IMR-90 (cell line): ENCODE measurements around the gene MESP2. TPM values are rescaled to one million over a fixed set of nuclear protein-coding genes. Genes with fewer than 3 reads are reported as not detected.

ENCODE experiments used
- ATAC-seq: fragments of 200-7000 bp; cut with Tn5 transposase; 2 replicates; pipeline ENCODE4 v1.9.1; 2020; ENCODE audit warnings: low read depth, mild to moderate bottlenecking, moderate library complexity
- BruUV-seq: library from RNA; stranded (reverse); fragments of 400-500 nt; replicated peaks from 2 replicates; lab custom pipeline; 2021; lab: Mats Ljungman, UMichigan
- CTCF ChIA-PET: fragments of 300-600 bp; formaldehyde crosslinking; extraction: SDS; loops from one replicate; lab custom pipeline; 2021; ENCODE audit warnings: antibody characterized with exemption; lab: Yijun Ruan, JAX
- POLR2A ChIA-PET: fragments of 300-600 bp; sonication (Branson Sonifier 250); formaldehyde crosslinking; loops from one replicate; lab custom pipeline; 2022; ENCODE audit warnings: antibody characterized with exemption; ENCODE audit not compliant: unreplicated experiment; lab: Charles Lee
- DNase-seq: peaks from one replicate; pipeline ENCODE4 v3.0.0; 2013
- H2AFZ ChIP-seq: replicated peaks from 2 replicates; pipeline ENCODE3; 2013; ENCODE audit warnings: low read length, mild to moderate bottlenecking; ENCODE audit not compliant: poor library complexity
- H2AK5ac ChIP-seq: 2 replicates; pipeline ENCODE4 v1.6.1; 2013; ENCODE audit warnings: low read depth, low read length, inconsistent platforms
- H2AK9ac ChIP-seq: replicated peaks from 2 replicates; pipeline ENCODE3; 2013; ENCODE audit warnings: mild to moderate bottlenecking, low read depth, low read length, moderate library complexity; ENCODE audit not compliant: poor library complexity
- H2BK120ac ChIP-seq: 2 replicates; pipeline ENCODE4 v1.6.1; 2013; ENCODE audit warnings: low read depth, low read length, inconsistent platforms
- H2BK15ac ChIP-seq: 3 replicates; pipeline ENCODE4 v1.6.1; 2013; ENCODE audit warnings: low read depth, low read length, inconsistent platforms
- H2BK20ac ChIP-seq: 2 replicates; pipeline ENCODE4 v1.6.1; 2013; ENCODE audit warnings: low read depth, mild to moderate bottlenecking, inconsistent platforms, low read length, moderate library complexity
- H2BK5ac ChIP-seq: 2 replicates; pipeline ENCODE4 v1.6.1; 2013; ENCODE audit warnings: mild to moderate bottlenecking, low read depth, low read length, inconsistent platforms; ENCODE audit not compliant: poor library complexity, severe bottlenecking
- H3K14ac ChIP-seq: replicated peaks from 2 replicates; pipeline ENCODE4 v1.6.1; 2013; ENCODE audit warnings: low read depth, low read length, inconsistent platforms
- H3K18ac ChIP-seq: 2 replicates; pipeline ENCODE4 v1.6.1; 2013; ENCODE audit warnings: low read depth, low read length, control low read depth
- H3K23ac ChIP-seq: 2 replicates; pipeline ENCODE4 v1.6.1; 2013; ENCODE audit warnings: low read depth, low read length, inconsistent platforms
- H3K27ac ChIP-seq: 2 replicates; pipeline ENCODE4 v1.5.1; 2013; ENCODE audit warnings: mild to moderate bottlenecking, control low read depth, low read length; ENCODE audit not compliant: insufficient read depth
- H3K27me3 ChIP-seq: 2 replicates; pipeline ENCODE4 v1.6.1; 2013; ENCODE audit warnings: low read length; ENCODE audit not compliant: control insufficient read depth, insufficient read depth
- H3K36me3 ChIP-seq: 2 replicates; pipeline ENCODE4 v1.6.1; 2013; ENCODE audit warnings: low read length, mixed read lengths; ENCODE audit not compliant: control insufficient read depth, insufficient read depth
- H3K4ac ChIP-seq: 2 replicates; pipeline ENCODE4 v1.6.1; 2013; ENCODE audit warnings: low read depth, low read length, inconsistent platforms
- H3K4me1 ChIP-seq: 2 replicates; pipeline ENCODE4 v1.6.1; 2013; ENCODE audit warnings: low read length, mixed read lengths; ENCODE audit not compliant: control insufficient read depth, insufficient read depth
- H3K4me2 ChIP-seq: 2 replicates; pipeline ENCODE4 v1.6.1; 2013; ENCODE audit warnings: low read depth, mild to moderate bottlenecking, control low read depth, low read length, moderate library complexity
- H3K4me3 ChIP-seq: 2 replicates; pipeline ENCODE4 v1.5.1; 2013; ENCODE audit warnings: low read depth, mild to moderate bottlenecking, control low read depth, low read length, moderate library complexity; ENCODE audit not compliant: insufficient read depth
- H3K56ac ChIP-seq: 2 replicates; pipeline ENCODE4 v1.6.1; 2013; ENCODE audit warnings: low read length, inconsistent platforms; ENCODE audit not compliant: insufficient read depth; ENCODE audit errors: extremely low read depth
- H3K79me1 ChIP-seq, 2 experiments: 2 replicates each; pipeline ENCODE4 v1.6.1; 2013; ENCODE audit warnings: low read length in 2 of 2, inconsistent platforms in 1 of 2, low read depth in 1 of 2
- H3K9ac ChIP-seq: 2 replicates; pipeline ENCODE4 v1.6.1; 2013; ENCODE audit warnings: low read depth, low read length, control low read depth
- H3K9me1 ChIP-seq: 2 replicates; pipeline ENCODE4 v1.6.1; 2013; ENCODE audit warnings: low read length, inconsistent platforms; ENCODE audit not compliant: insufficient read depth
- H3K9me3 ChIP-seq: 2 replicates; pipeline ENCODE4 v1.6.1; 2013; ENCODE audit warnings: low read length; ENCODE audit not compliant: control insufficient read depth, insufficient read depth
- H4K20me1 ChIP-seq: 2 replicates; pipeline ENCODE4 v1.6.1; 2013; ENCODE audit warnings: low read length, inconsistent platforms; ENCODE audit not compliant: insufficient read depth
- H4K5ac ChIP-seq: 2 replicates; pipeline ENCODE4 v1.6.1; 2013; ENCODE audit warnings: mild to moderate bottlenecking, low read depth, low read length, control low read depth
- H4K8ac ChIP-seq, 2 experiments: 2 replicates each; pipeline ENCODE4 v1.6.1; 2013; ENCODE audit warnings: low read depth in 2 of 2, low read length in 2 of 2, control low read depth in 1 of 2, inconsistent platforms in 1 of 2
- H4K91ac ChIP-seq: 2 replicates; pipeline ENCODE4 v1.6.1; 2013; ENCODE audit warnings: low read depth, low read length, inconsistent platforms; ENCODE audit not compliant: insufficient read depth
- MAZ ChIP-seq: IDR thresholded peaks from 2 replicates; pipeline ENCODE4 v1.6.1; 2012; ENCODE audit warnings: low read depth, mild to moderate bottlenecking, low read length, improper control_type of control experiment, moderate library complexity, borderline replicate concordance
- SMC3 ChIP-seq: fragments of 150-350 bp; IDR thresholded peaks from 2 replicates; pipeline ENCODE4 v1.6.1; 2016; ENCODE audit warnings: low read depth, mild to moderate bottlenecking, antibody characterized with exemption, low read length, moderate library complexity
- WGBS, 2 experiments: methylation state at CpG; one replicate each; pipeline versions ENCODE4 v1.1.5 to v1.1.7; 2013; ENCODE audit warnings: missing lambda C conversion rate in 2 of 2; ENCODE audit not compliant: insufficient read length in 1 of 2; ENCODE audit errors: extremely low coverage in 2 of 2; 5-methylcytosine and 5-hydroxymethylcytosine counted together
- dilution Hi-C: fragments of 300-500 bp; cut with HindIII; formaldehyde crosslinking; loops from one replicate; pipeline ENCODE4 v1.14.3; 2018; ENCODE audit warnings: low sequenced_read_pairs; ENCODE audit not compliant: unreplicated experiment
- in situ Hi-C: fragments of 300-500 bp; cut with MboI; formaldehyde crosslinking; loops from 3 replicates; pipeline ENCODE4 v1.14.3; 2019; ENCODE audit warnings: low sequenced_read_pairs, inconsistent platforms, mixed read lengths
- intact Hi-C: fragments of 100-400 bp; cut with micrococcal nuclease; formaldehyde crosslinking; loops from 2 replicates; pipeline ENCODE4 v1.10.0; 2022
- polyA plus RNA-seq, 3 experiments: library from polyadenylated mRNA; depleted of rRNA; stranded (reverse); fragments of >200 nt; gene quantifications; 2 replicates each; pipeline ENCODE4 v1.2.3, GENCODE V29; 2012; ENCODE audit warnings: low replicate concordance in 1 of 3
- total RNA-seq: library from RNA; depleted of rRNA; stranded (reverse); fragments of >200 nt; gene quantifications from 2 replicates; pipeline ENCODE4 v1.2.3, GENCODE V29; 2012

Gene MESP2
- total and polyA plus RNA-seq, 2 of the 4 experiments (the other 2 are of a cell fraction) = 0.18 to 0.32 TPM

DNA sequence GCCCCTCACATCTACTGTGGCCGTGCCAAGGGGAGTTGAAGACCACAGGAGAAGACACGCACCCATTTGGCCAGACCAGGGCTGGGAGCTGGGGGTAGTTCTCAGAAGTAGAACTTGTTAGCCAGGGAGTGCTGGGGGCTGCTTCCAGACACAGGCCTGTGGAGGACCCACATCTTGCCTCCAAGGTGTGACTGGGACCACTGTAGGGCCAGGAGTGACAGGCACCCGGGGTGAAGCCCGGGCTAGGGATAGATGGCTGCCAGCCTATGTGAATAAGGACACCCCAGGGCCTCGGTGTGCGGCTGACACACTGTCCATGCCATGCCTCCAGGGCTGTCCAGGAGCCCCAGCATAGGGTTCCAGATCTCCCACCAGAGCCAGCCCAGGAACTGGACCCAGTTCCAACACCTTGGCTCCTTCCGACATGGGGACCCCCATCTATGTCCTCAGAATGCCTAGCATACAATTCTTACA lies 36.8 kb downstream of the MESP2 start:
- peaks cover 2 to 60% of the 10 kb centered on the region in 2 experiments; a peak in 3 of 4 replicates for H3K79me1 ChIP-seq
- BruUV-seq = no TSS peak

More for the DNA sequence above, 36.8 kb downstream of the MESP2 start:
- dilution Hi-C loops (no loop called here), intact Hi-C loops (no loop called here), in situ Hi-C loops (no loop called here)
- 88% methylated on average over 4 of the region's 7 CpGs; no CpG with 5 or more reads in 1 of the 2 experiments for WGBS, 2 experiments
- H3K9ac ChIP-seq = no peak overlapping the region
- no peak overlapping the region for H2BK5ac ChIP-seq
- peak overlapping the region; percentile 36 for H2AK9ac ChIP-seq
- no peak overlapping the region for H3K56ac ChIP-seq
- peaks cover 5% of the 10 kb centered on the region; the same call in 1 of the 2 replicates for H4K20me1 ChIP-seq
- ATAC-seq (no peak), DNase-seq (no peak)
- H4K8ac ChIP-seq = no peak overlapping the region
- no peak overlapping the region for H2BK15ac ChIP-seq
- H3K4ac ChIP-seq = no peak overlapping the region
- no peak for TF ChIP-seq MAZ
- no peak for TF ChIP-seq SMC3
- no peak overlapping the region for H3K18ac ChIP-seq
- CTCF ChIA-PET = no interaction called here
- H3K9me3 ChIP-seq = peaks cover 3% of the 10 kb centered on the region
- H2BK20ac ChIP-seq = no peak overlapping the region
- peak overlapping the region; percentile 40; the same call in 1 of the 2 replicates for H2AK5ac ChIP-seq
- H2BK120ac ChIP-seq = no peak overlapping the region
- no peak overlapping the region for H3K27ac ChIP-seq
- H2AFZ ChIP-seq = no peak overlapping the region
- no peaks in the 10 kb centered on the region for H3K27me3 ChIP-seq
- no peaks in the 10 kb centered on the region for H3K36me3 ChIP-seq
- peak overlapping the region; percentile 89; the same call in 1 of the 2 replicates for H3K14ac ChIP-seq
- peaks cover 31% of the 10 kb centered on the region for H3K9me1 ChIP-seq
- H3K4me2 ChIP-seq = peak overlapping the region; percentile 65; the same call in 1 of the 2 replicates
- no peak overlapping the region for H3K23ac ChIP-seq
- H4K91ac ChIP-seq = no peak overlapping the region
- POLR2A ChIA-PET = no interaction called here
- peaks cover 23% of the 10 kb centered on the region for H3K4me1 ChIP-seq
- no peak overlapping the region for H4K5ac ChIP-seq
- no peak overlapping the region for H3K4me3 ChIP-seq
